Lower leg skin (tissue), 3 donors: ENCODE measurements around the gene ATXN1L.

Source experiments
- POLR2A ChIP-seq, 2 donors: fragments of 450-650 bp; IDR thresholded peaks; one replicate each; pipeline ENCODE4 v1.6.1; 2016 to 2017; ENCODE audit warnings: antibody characterized with exemption in 2 of 2, mild to moderate bottlenecking in 1 of 2, moderate library complexity in 1 of 2
- TF ChIP-seq, protein P1 (sequence below), 3 donors: fragments of 450-650 bp; IDR thresholded peaks; one replicate each; pipeline ENCODE4 v1.5.1; 2016; ENCODE audit warnings: antibody characterized with exemption in 3 of 3, mild to moderate bottlenecking in 3 of 3, moderate library complexity in 2 of 3

DNA sequence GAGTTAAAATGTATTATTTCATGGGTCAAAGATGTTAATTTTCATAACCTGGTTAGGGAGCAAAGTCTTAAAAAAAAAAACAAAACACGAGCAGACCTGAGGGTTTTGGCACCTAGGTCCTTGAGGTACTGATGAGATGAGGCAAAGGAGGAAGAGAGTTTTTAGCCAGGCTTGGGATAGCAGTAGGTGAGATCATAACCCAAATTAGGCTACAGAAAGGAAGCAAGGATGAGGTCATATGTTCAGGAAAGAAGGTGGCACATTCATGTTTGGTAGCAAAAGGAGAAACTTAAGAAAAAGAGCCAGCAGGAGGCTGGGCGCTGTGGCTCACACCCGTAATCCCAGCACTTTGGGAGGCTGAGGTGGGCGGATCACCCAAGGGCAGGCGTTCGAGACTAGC is 2.8 kb downstream of the ATXN1L start:
- TF ChIP-seq POLR2A (IDR thresholded peaks at IDR 0.05): no peak
- TF ChIP-seq, protein P1, sequence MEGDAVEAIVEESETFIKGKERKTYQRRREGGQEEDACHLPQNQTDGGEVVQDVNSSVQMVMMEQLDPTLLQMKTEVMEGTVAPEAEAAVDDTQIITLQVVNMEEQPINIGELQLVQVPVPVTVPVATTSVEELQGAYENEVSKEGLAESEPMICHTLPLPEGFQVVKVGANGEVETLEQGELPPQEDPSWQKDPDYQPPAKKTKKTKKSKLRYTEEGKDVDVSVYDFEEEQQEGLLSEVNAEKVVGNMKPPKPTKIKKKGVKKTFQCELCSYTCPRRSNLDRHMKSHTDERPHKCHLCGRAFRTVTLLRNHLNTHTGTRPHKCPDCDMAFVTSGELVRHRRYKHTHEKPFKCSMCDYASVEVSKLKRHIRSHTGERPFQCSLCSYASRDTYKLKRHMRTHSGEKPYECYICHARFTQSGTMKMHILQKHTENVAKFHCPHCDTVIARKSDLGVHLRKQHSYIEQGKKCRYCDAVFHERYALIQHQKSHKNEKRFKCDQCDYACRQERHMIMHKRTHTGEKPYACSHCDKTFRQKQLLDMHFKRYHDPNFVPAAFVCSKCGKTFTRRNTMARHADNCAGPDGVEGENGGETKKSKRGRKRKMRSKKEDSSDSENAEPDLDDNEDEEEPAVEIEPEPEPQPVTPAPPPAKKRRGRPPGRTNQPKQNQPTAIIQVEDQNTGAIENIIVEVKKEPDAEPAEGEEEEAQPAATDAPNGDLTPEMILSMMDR (IDR thresholded peaks at IDR 0.05): no peak
